Measurements from ENCODE around the gene ATPAF1. TPM values are rescaled to one million over a fixed set of nuclear protein-coding genes. Genes with fewer than 3 reads are reported as not detected.

Gene ATPAF1
- total RNA-seq, 1 donor from 2014 or later: 29.8 TPM

DNA sequence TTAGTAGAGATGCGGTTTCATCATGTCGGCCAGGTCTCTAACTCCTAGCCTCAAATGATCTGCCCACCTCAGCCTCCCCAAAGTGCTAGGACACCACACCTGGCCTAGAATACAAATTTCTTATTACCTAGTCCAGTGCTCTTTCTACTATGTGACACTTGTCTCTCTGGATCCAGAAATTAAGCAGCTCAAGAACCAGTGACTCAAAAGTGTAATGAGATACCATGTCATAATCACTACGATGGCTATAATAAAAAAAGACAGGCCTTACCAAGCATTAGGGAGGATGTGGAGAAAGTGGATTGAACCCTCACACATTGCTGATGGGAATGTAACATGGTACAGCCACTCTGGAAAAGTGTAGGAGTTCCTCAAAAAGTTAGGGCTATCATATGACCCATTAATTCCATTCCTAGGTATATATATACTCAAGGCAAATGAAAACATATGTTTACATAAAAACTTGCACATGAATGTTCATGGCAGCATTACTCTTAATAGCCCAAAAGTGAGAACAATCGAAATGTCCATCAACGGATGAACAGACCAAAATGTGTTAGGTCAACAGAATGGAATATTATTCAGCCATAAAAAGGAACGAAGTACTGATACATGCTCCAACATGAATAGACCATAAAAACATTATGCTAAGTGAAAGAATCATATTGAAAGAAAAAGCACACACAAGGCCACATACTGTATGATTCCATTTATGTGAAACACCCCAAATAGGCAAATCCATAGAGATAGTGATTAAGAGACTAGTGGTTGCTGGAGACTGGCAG is 11.8 kb upstream of the ATPAF1 start:
- H3K27ac Mint-ChIP-seq (ENCODE audit: unreplicated experiment): no peak overlapping the region
- H3K4me3 Mint-ChIP-seq (ENCODE audit: unreplicated experiment): peak overlapping the region; percentile 72
- H3K4me1 Mint-ChIP-seq (ENCODE audit: unreplicated experiment): peaks cover 22% of the 10 kb centered on the region

DNA sequence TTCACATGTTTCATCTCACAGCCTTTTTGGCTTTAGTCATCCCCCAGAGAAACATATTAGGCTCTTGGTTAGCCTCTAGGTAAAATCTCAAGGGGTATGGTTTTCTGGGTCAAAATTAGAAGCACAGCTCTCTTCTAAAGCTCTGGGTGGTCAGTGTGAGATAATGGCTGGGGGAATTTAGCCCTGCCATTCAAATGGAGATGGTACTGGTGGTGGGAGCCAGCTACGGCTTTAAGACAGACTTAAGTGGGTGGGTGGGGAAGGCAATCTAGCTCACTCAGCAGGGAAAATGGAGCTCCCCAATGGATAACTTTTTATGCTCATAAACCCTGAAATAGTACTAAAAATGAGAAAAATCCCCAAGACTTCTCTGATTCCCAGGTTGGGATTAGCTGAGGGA is 9.2 kb upstream of the ATPAF1 start:
- H3K27ac Mint-ChIP-seq (ENCODE audit: unreplicated experiment): no peak overlapping the region
- peaks cover 10% of the 10 kb centered on the region for H3K4me1 Mint-ChIP-seq (ENCODE audit: unreplicated experiment)
- H3K27me3 Mint-ChIP-seq (ENCODE audit: unreplicated experiment): peaks cover 3% of the 10 kb centered on the region
- no peak for TF ChIP-seq CTCF (IDR thresholded peaks at IDR 0.05; ENCODE audit: unreplicated experiment)
- no peaks in the 10 kb centered on the region for H3K9me3 Mint-ChIP-seq (ENCODE audit: unreplicated experiment)
- DNase-seq (ENCODE audit: low spot score): no peak
- peaks cover 72% of the 10 kb centered on the region for H3K36me3 Mint-ChIP-seq (ENCODE audit: low read depth, unreplicated experiment)
- no peak overlapping the region for H3K4me3 Mint-ChIP-seq (ENCODE audit: unreplicated experiment)

More for the DNA sequence above, 11.8 kb upstream of the ATPAF1 start:
- DNase-seq (ENCODE audit: low spot score): no peak
- H3K9me3 Mint-ChIP-seq (ENCODE audit: unreplicated experiment): no peaks in the 10 kb centered on the region
- TF ChIP-seq CTCF (IDR thresholded peaks at IDR 0.05; ENCODE audit: unreplicated experiment): no peak
- H3K36me3 Mint-ChIP-seq (ENCODE audit: low read depth, unreplicated experiment): peaks cover 77% of the 10 kb centered on the region
- H3K27me3 Mint-ChIP-seq (ENCODE audit: unreplicated experiment): no peaks in the 10 kb centered on the region

DNA sequence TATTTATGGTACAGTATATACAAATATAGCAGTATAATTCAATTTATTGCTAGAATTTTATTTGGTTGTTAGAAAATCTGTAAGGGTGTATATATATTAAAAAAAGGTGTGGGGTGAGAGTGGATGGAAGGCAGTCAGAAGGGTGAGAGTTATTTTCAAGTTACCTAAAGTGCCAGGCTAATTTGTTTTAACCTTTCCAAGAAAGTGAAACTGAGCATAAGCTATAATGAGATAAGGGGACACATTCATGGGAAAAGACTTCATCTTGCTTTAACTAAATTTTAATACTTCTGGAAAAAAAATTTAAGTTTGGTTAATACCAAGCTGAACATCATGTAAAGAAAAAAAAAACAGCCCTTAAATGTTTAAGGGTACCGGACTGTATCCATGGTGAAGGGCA is 8.4 kb upstream of the ATPAF1 start:
- H3K36me3 Mint-ChIP-seq (ENCODE audit: low read depth, unreplicated experiment): peaks cover 66% of the 10 kb centered on the region
- H3K9me3 Mint-ChIP-seq (ENCODE audit: unreplicated experiment): no peaks in the 10 kb centered on the region
- DNase-seq (ENCODE audit: low spot score): no peak
- no peak for TF ChIP-seq CTCF (IDR thresholded peaks at IDR 0.05; ENCODE audit: unreplicated experiment)
- H3K27ac Mint-ChIP-seq (ENCODE audit: unreplicated experiment): no peak overlapping the region
- peaks cover 3% of the 10 kb centered on the region for H3K27me3 Mint-ChIP-seq (ENCODE audit: unreplicated experiment)
- no peak overlapping the region for H3K4me3 Mint-ChIP-seq (ENCODE audit: unreplicated experiment)
- H3K4me1 Mint-ChIP-seq (ENCODE audit: unreplicated experiment): peaks cover 2% of the 10 kb centered on the region

DNA sequence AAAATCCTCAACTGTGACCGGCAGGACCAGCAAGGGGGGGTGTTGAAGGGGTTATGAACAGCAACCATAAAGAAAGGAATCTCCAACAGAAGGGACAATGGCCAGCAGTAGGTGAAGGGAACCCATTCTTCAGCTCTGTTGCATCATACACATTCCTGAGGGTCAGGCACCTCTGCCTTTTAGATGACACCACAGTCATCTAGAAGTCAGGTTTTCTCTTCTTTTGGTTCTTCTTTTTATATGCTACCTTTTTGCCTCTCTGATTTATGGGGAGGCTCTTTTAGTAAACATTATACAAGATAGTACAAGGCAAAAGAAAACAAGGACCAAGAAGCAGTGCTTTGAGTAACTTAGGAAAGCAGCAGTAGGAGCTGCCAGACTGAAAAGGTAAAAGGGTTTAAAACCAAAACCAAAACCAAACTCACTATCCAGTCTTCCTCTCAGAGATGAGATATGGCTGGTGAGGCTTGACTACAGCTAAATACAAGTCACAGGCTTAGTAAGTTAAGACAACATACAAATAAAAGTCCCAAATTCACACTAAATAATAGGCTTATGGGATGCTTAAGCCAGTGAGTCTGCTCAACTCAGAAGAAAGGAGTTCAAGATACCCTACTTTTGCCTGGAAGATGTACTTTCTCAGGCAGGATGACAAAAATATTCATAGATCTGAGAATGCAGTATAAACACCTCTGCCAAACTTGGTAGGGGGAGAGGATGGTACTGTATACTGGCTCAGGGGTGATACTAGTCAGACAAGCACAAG is 7.6 kb upstream of the ATPAF1 start:
- Mint-ChIP-seq H3K27ac (ENCODE audit: unreplicated experiment) (no peak overlapping the region), H3K4me1 (ENCODE audit: unreplicated experiment) (peaks cover 2% of the 10 kb centered on the region), H3K4me3 (ENCODE audit: unreplicated experiment) (no peak overlapping the region), H3K9me3 (ENCODE audit: unreplicated experiment) (no peaks in the 10 kb centered on the region), H3K36me3 (ENCODE audit: low read depth, unreplicated experiment) (peaks cover 61% of the 10 kb centered on the region), H3K27me3 (ENCODE audit: unreplicated experiment) (peaks cover 3% of the 10 kb centered on the region)
- no peak for TF ChIP-seq CTCF (IDR thresholded peaks at IDR 0.05; ENCODE audit: unreplicated experiment)
- no peak for DNase-seq (ENCODE audit: low spot score)

- H3K27me3 Mint-ChIP-seq (ENCODE audit: unreplicated experiment): peaks cover 3% of the 10 kb centered on the region
Measured at GRCh38 chr1:46673749-46674182, 5.6 kb upstream of the ATPAF1 start.

More at GRCh38 chr1:46673749-46674182, 5.6 kb upstream of the ATPAF1 start:
- TF ChIP-seq CTCF (IDR thresholded peaks at IDR 0.05; ENCODE audit: unreplicated experiment): no peak
- Mint-ChIP-seq H3K4me3 (ENCODE audit: unreplicated experiment) (no peak overlapping the region), H3K36me3 (ENCODE audit: low read depth, unreplicated experiment) (peaks cover 48% of the 10 kb centered on the region), H3K27ac (ENCODE audit: unreplicated experiment) (no peak overlapping the region), H3K9me3 (ENCODE audit: unreplicated experiment) (no peaks in the 10 kb centered on the region), H3K4me1 (ENCODE audit: unreplicated experiment) (no peaks in the 10 kb centered on the region)
- no peak for DNase-seq (ENCODE audit: low spot score)

Measured in endothelial cell (in vitro differentiated cells).